HTERT RPE-1 (cell line): Measurements from ENCODE around the gene ELOA2.
"Not testable (repeated sequence)": the region's sequence is repeated elsewhere in the genome, so short reads cannot be mapped to it uniquely, and the experiment has no call there.

ENCODE experiments used
- in situ Hi-C: fragments of 300-500 bp; cut with MboI; formaldehyde crosslinking; loops from 4 replicates; pipeline ENCODE4 v1.14.3; 2020; ENCODE audit warnings: low sequenced_read_pairs

The ELOA2 gene

GRCh38 chr18:47035156-47035671 is at the start of gene ELOA2:
TSS of gene ELOA2 (minus strand) at chr18:47035621. CDS start at chr18:47035264, 357 bp downstream.
- in situ Hi-C loops = no loop called here

GRCh38 chr18:47081578-47081977 is 46.2 kb upstream of the ELOA2 start:
- in situ Hi-C loops = no loop called here

GRCh38 chr18:47080872-47081271 is 45.5 kb upstream of the ELOA2 start:
- in situ Hi-C loops = no loop called here

GRCh38 chr18:47077111-47077510 is 41.7 kb upstream of the ELOA2 start:
- in situ Hi-C loops = no loop called here

GRCh38 chr18:47075098-47075883 is 39.9 kb upstream of the ELOA2 start:
- in situ Hi-C loops = no loop called here

GRCh38 chr18:47067648-47068047 is 32.2 kb upstream of the ELOA2 start:
- in situ Hi-C loops = no loop called here

GRCh38 chr18:47063096-47063495 is 27.7 kb upstream of the ELOA2 start:
- in situ Hi-C loops = no loop called here

GRCh38 chr18:47062471-47062870 is 27.1 kb upstream of the ELOA2 start:
- in situ Hi-C loops = no loop called here

GRCh38 chr18:47054369-47054768 is 18.9 kb upstream of the ELOA2 start:
- in situ Hi-C loops = no loop called here

- in situ Hi-C loops = no loop called here
Measured at GRCh38 chr18:47050468-47050867, 15.0 kb upstream of the ELOA2 start.

GRCh38 chr18:47040982-47041381 is 5.6 kb upstream of the ELOA2 start:
- in situ Hi-C loops = no loop called here

- in situ Hi-C loops = no loop called here
Measured at GRCh38 chr18:47036927-47037578, 1.6 kb upstream of the ELOA2 start.

GRCh38 chr18:47036298-47036874 is 965 bp upstream of the ELOA2 start:
- in situ Hi-C loops = no loop called here

GRCh38 chr18:47034591-47034990 is 830 bp downstream of the ELOA2 start:
- in situ Hi-C loops = not testable (repeated sequence)

GRCh38 chr18:47032945-47033344 is 2.5 kb downstream of the ELOA2 start:
- in situ Hi-C loops = no loop called here

- in situ Hi-C loops = not testable (repeated sequence)
Measured at GRCh38 chr18:47030887-47031286, 4.5 kb downstream of the ELOA2 start.

GRCh38 chr18:47029684-47030353 is 5.6 kb downstream of the ELOA2 start:
- in situ Hi-C loops = not testable (repeated sequence)

GRCh38 chr18:47028738-47029137 is 6.7 kb downstream of the ELOA2 start:
- in situ Hi-C loops = not testable (repeated sequence)

- in situ Hi-C loops = not testable (repeated sequence)
Measured at GRCh38 chr18:47025557-47026174, 9.8 kb downstream of the ELOA2 start.

- in situ Hi-C loops = not testable (repeated sequence)
Measured at GRCh38 chr18:47023769-47024465, 11.5 kb downstream of the ELOA2 start.
